Measurements from ENCODE around the gene RPL34. TPM values are rescaled to one million over a fixed set of nuclear protein-coding genes. Genes with fewer than 3 reads are reported as not detected.

RPL34 gene
- total RNA-seq, 2 experiments from 2014 or later = 1,848 to 1,919 TPM

DNA sequence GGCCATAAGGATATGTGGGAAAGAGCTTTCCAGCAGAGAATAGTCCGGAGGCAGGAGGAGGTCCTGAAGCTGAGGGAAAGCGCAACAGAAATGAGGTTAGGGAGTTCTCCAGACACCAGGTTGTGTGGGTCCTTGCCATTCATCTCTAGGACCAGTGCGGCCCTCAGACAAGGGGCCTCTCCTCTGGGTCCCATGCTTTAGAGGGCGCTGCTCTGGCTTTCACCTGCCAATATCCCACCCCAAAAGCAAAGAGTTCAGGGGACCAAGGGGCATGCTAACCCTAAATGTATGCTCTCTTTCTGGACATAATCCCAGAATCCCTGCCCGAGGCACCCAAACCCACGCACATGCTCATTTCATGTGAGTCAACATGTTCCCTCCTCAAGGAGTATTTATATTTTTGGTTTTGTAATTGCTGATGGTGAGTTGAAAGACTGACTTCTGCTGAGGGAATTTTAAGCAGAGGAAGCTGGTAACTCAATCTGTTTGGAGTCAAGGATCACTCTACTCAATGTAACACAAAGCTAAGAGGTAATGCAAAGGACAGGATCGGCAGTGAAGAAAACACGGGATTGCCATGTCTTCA is 14.8 kb downstream of the RPL34 start:
- peaks cover 57% of the 10 kb centered on the region for H3K36me3 Mint-ChIP-seq (ENCODE audit: low read depth)

DNA sequence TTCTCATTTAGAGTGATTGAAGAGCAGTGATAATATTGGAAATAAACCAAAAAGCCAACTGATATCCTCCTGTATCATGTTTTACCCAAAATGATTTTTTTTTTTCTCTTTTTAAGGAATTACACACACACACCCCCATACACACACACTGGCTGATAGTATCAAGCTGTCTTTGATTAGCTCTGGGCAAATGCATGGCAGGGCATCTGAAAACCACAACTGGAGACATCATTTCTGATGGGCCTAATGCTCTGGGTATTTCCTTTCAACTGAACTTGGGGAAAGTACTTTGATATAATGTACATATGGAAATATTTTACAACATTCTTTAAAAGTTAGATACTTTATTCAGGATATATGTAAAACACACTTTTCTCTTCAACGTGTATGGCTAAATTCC is 15.9 kb downstream of the RPL34 start:
- no peaks in the 10 kb centered on the region for H3K27me3 Mint-ChIP-seq
- intact Hi-C loops (cut with micrococcal nuclease) = no loop called here
- H3K4me3 Mint-ChIP-seq = no peak overlapping the region
- TF ChIP-seq, protein P1, sequence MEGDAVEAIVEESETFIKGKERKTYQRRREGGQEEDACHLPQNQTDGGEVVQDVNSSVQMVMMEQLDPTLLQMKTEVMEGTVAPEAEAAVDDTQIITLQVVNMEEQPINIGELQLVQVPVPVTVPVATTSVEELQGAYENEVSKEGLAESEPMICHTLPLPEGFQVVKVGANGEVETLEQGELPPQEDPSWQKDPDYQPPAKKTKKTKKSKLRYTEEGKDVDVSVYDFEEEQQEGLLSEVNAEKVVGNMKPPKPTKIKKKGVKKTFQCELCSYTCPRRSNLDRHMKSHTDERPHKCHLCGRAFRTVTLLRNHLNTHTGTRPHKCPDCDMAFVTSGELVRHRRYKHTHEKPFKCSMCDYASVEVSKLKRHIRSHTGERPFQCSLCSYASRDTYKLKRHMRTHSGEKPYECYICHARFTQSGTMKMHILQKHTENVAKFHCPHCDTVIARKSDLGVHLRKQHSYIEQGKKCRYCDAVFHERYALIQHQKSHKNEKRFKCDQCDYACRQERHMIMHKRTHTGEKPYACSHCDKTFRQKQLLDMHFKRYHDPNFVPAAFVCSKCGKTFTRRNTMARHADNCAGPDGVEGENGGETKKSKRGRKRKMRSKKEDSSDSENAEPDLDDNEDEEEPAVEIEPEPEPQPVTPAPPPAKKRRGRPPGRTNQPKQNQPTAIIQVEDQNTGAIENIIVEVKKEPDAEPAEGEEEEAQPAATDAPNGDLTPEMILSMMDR (IDR thresholded peaks at IDR 0.05) = no peak
- ChIA-PET POLR2A (interaction anchor here (1.6 to 1.9 kb wide), 2 partner anchors 9 to 13 kb away, joined by 6 to 14 read pairs; no protein-coding TSS in a partner anchor), CTCF (no interaction called here)
- H3K36me3 Mint-ChIP-seq (ENCODE audit: low read depth) = peaks cover 58% of the 10 kb centered on the region
- H3K4me1 Mint-ChIP-seq (ENCODE audit: low read depth) = no peaks in the 10 kb centered on the region
- H3K9me3 Mint-ChIP-seq = no peaks in the 10 kb centered on the region
- DNase-seq = no peak
- no peak overlapping the region for H3K27ac Mint-ChIP-seq
- no peak for ATAC-seq

More for the DNA sequence above, 14.8 kb downstream of the RPL34 start:
- ATAC-seq = no peak
- CTCF ChIA-PET = no interaction called here
- Mint-ChIP-seq H3K27me3 (no peaks in the 10 kb centered on the region), H3K27ac (no peak overlapping the region), H3K4me1 (ENCODE audit: low read depth) (no peaks in the 10 kb centered on the region), H3K4me3 (no peak overlapping the region), H3K9me3 (no peaks in the 10 kb centered on the region)
- no peak for DNase-seq
- POLR2A ChIA-PET = interaction anchor here (0.7 to 1.9 kb wide), 3 partner anchors 8 to 461 kb away, joined by 3 to 14 read pairs (median 6); no protein-coding TSS in a partner anchor
- intact Hi-C loops (cut with micrococcal nuclease) = no loop called here
- TF ChIP-seq, protein P1 (IDR thresholded peaks at IDR 0.05) = no peak

DNA sequence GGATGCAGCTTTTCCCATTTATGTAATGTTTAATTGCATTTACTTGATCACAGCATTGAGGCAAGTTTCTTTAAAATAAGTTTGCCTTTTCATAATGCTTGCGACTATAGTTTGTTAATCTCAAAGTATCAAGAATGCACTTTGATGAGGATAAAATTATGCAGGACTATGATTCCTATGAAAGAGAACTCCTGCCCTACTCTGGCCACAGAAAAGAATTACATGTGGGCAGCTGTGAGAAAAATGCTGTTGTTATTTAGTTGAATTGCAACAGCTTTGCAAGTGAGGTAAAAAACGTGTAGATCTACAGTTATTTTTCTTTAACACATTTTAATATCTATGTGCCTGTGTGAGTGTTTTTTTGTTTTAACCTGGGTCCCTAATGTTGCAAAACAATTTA is 17.5 kb downstream of the RPL34 start:
- ChIA-PET CTCF (interaction anchor here (0.7 kb wide), 1 partner anchor 619 kb away, joined by 3 read pairs; no protein-coding TSS in a partner anchor), POLR2A (interaction anchor here (1.9 to 2.5 kb wide), 2 partner anchors 11 to 13 kb away, joined by 7 to 13 read pairs; partner anchors contain the start of gene OSTC)

DNA sequence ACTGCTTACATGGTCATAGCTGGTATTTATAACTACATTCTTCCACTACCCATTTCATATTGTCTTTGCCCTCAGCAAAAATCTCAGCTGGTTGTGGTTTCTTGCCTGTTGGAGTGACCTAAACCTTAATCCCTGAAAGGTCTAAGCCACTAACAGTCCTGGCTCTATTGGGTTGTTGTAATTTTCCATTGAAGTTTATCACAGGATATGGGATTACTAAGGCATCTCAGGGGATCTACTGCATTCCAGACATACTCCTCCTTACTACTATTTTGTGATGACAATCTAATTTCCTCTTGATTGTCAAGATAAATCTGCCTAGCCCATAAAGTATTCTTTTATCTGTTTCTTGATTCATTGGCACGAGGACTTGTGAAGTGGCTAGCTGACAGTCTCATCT is 23.9 kb downstream of the RPL34 start:
- intact Hi-C loops (cut with micrococcal nuclease) = no loop called here
- H3K9me3 Mint-ChIP-seq = no peaks in the 10 kb centered on the region
- peaks cover 2% of the 10 kb centered on the region for H3K4me1 Mint-ChIP-seq (ENCODE audit: low read depth)
- peaks cover 23% of the 10 kb centered on the region for H3K36me3 Mint-ChIP-seq (ENCODE audit: low read depth)
- no peak overlapping the region for H3K4me3 Mint-ChIP-seq
- TF ChIP-seq, protein P1 (IDR thresholded peaks at IDR 0.05) = no peak
- H3K27me3 Mint-ChIP-seq = no peaks in the 10 kb centered on the region
- POLR2A ChIA-PET = no interaction called here
- ATAC-seq (no peak), DNase-seq (no peak)
- no peak overlapping the region for H3K27ac Mint-ChIP-seq
- CTCF ChIA-PET = no interaction called here

More for the DNA sequence above, 17.5 kb downstream of the RPL34 start:
- Mint-ChIP-seq H3K9me3 (no peaks in the 10 kb centered on the region), H3K4me3 (no peak overlapping the region), H3K27me3 (no peaks in the 10 kb centered on the region), H3K27ac (no peak overlapping the region), H3K4me1 (ENCODE audit: low read depth) (no peaks in the 10 kb centered on the region), H3K36me3 (ENCODE audit: low read depth) (peaks cover 51% of the 10 kb centered on the region)
- ATAC-seq = no peak
- TF ChIP-seq, protein P1 (IDR thresholded peaks at IDR 0.05) = no peak
- intact Hi-C loops (cut with micrococcal nuclease) = no loop called here
- DNase-seq = no peak

DNA sequence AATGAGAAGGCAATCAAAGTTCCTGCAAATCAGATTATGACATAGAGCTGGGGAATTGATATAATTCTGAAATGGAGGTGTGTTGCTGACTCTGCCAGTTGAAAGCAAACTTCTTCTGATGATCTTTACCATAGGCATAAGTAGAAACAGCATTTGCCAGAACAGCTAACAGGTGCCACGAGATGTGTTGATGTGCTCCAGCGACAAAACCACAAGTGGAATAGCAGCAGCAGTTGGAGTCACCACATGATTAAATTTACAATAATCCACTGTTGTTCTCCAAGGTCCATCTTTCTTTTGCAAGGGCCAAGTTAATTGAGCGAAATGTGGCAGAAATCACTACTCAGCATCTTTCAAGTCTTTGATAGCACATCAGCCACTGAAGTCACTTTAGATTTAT is 26.3 kb downstream of the RPL34 start:
- TF ChIP-seq, protein P1 (IDR thresholded peaks at IDR 0.05) = no peak

More for the DNA sequence above, 26.3 kb downstream of the RPL34 start:
- CTCF ChIA-PET = no interaction called here
- H3K36me3 Mint-ChIP-seq (ENCODE audit: low read depth) = peaks cover 11% of the 10 kb centered on the region
- H3K27ac Mint-ChIP-seq = no peak overlapping the region
- DNase-seq (no peak), ATAC-seq (no peak)
- intact Hi-C loops (cut with micrococcal nuclease) = no loop called here
- H3K9me3 Mint-ChIP-seq = no peaks in the 10 kb centered on the region
- no peak overlapping the region for H3K4me3 Mint-ChIP-seq
- POLR2A ChIA-PET = interaction anchor here (0.6 kb wide), 1 partner anchor 20 kb away, joined by 3 read pairs; no protein-coding TSS in a partner anchor
- no peaks in the 10 kb centered on the region for H3K27me3 Mint-ChIP-seq
- H3K4me1 Mint-ChIP-seq (ENCODE audit: low read depth) = peaks cover 10% of the 10 kb centered on the region

All from activated CD8-positive, alpha-beta T cell treated with anti-CD3 and anti-CD28 coated beads for 36 hours (primary cell).